Adrenal gland (tissue), 12 donors: Measurements from ENCODE around the gene RNF186. TPM values are rescaled to one million over a fixed set of nuclear protein-coding genes. Genes with fewer than 3 reads are reported as not detected.
"Not testable (repeated sequence)": the region's sequence is repeated elsewhere in the genome, so short reads cannot be mapped to it uniquely, and the experiment has no call there.

Experiments
- DNase-seq, 7 donors: peaks; one replicate each; pipeline ENCODE4 v3.0.0-alpha.2; 2019 to 2020
- H3K27ac ChIP-seq, 5 donors: fragments of 200-600 bp; sonication (generic) in 4 of 5; 1 replicate in 3 of 5; 2 replicates in 2 of 5; pipeline versions ENCODE4 v1.5.1 to v1.8.0; 2016 to 2020; ENCODE audit warnings: mild to moderate bottlenecking in 1 of 5
- H3K27me3 ChIP-seq: fragments of 200-600 bp; 2 replicates; pipeline ENCODE4 v1.8.0; 2021
- H3K36me3 ChIP-seq, 2 donors: fragments of 200-600 bp; replicated peaks in 1 of 2; 1 replicate in 1 of 2; 2 replicates in 1 of 2; pipeline versions ENCODE4 v1.5.1 to v1.8.0; 2018 to 2022
- H3K4me1 ChIP-seq, 2 donors: fragments of 200-600 bp; replicated peaks in 1 of 2; 1 replicate in 1 of 2; 2 replicates in 1 of 2; pipeline versions ENCODE4 v1.5.1 to v1.8.0; 2018 to 2021
- H3K4me3 ChIP-seq, 4 donors: fragments of 200-600 bp; sonication (generic) in 3 of 4; one replicate each; pipeline ENCODE4 v1.5.1; 2016 to 2018
- H3K9me3 ChIP-seq, 3 donors: fragments of 200-600 bp; sonication (generic) in 1 of 3; replicated peaks in 1 of 3; 1 replicate in 2 of 3; 2 replicates in 1 of 3; pipeline versions ENCODE4 v1.5.1 to v1.8.0; 2016 to 2021
- POLR2A ChIP-seq, 2 donors: fragments of 450-650 bp; IDR thresholded peaks; one replicate each; pipeline ENCODE4 v1.6.1; 2017; ENCODE audit warnings: antibody characterized with exemption in 2 of 2, mild to moderate bottlenecking in 2 of 2, moderate library complexity in 1 of 2
- WGBS, 4 donors: extraction: QIAGEN DNeasy Blood & Tissue Kit in 2 of 4; methylation state at CpG; one replicate each; pipeline versions ENCODE4 v1.1.5 to v1.1.7; 2013 to 2017; 5-methylcytosine and 5-hydroxymethylcytosine counted together
- intact Hi-C, 2 donors: fragments of 100-400 bp; cut with DNase I; formaldehyde crosslinking; loops; one replicate each; pipeline versions ENCODE4 v1.14.1 to v1.15.0; 2022 to 2023
- polyA plus RNA-seq, 3 donors: library from polyadenylated mRNA; stranded (reverse); fragments of 200-250 nt in 2 of 3; fragments of 350-450 nt in 1 of 3; fragmentation: Illumina TruSeq in 1 of 3; extraction: RNeasy Lipid Tissue Mini Kit (QIAGEN cat#74804) in 1 of 3; gene quantifications; one replicate each; pipeline ENCODE4 v1.2.3, GENCODE V29; 2013 to 2014
- total RNA-seq, 9 donors: library from RNA; depleted of rRNA in 4 of 9; stranded (reverse); fragments of >200 nt in 4 of 9; fragments of 120-200 nt in 1 of 9; fragmentation: NEBNext Ultra II Directional in 1 of 9; extraction: Animal tissue kit (Norgen Biotek cat#: 25700) in 1 of 9; gene quantifications; one replicate each; pipeline versions ENCODE4 v1.1.0 to v1.2.4, GENCODE V29; 2013 to 2023
- TF ChIP-seq, protein P1 (sequence below), 6 experiments: fragments of 450-650 bp in 4 of 6; fragments of 200-600 bp in 2 of 6; sonication (generic) in 1 of 6; IDR thresholded peaks; 1 replicate in 5 of 6; 2 replicates in 1 of 6; pipeline versions ENCODE4 v1.5.1 to v1.8.0; 2016 to 2021; ENCODE audit warnings: antibody characterized with exemption in 6 of 6, mild to moderate bottlenecking in 2 of 6, moderate library complexity in 1 of 6
- donor health status: healthy with polysubstance abuse.
- donor health status: Bipolar disorder and iron deficiency.
- donor health status: DM: yes; HTN: yes; CAD: no.
- donor health status: DM: no; HTN: no; CAD: no.
- donor health status: DM: no; HTN: no; CAD: no.
- donor health status: DM: yes; HTN: yes; CAD: no.

Gene RNF186
- total and polyA plus RNA-seq, 12 donors = not detected

DNA sequence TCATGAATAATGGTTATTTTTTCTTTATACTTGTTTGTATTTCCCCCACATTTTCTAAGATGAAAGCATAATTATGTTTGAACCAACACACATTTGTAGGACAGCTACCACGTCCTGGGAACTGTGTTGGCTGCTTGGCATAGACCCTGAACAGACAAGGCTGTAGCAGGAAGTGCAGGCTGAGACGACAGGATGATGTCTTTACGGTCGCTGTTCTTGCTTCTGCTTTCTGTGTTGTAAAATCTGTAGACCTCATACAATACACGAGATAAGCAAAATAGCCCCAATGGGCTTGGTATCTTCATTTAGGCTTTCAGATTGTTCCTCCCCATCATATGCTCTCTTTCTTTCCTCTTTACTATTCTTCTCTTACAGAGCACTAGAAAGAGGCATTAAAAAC lies 43.8 kb upstream of the RNF186 start:
- no peak for TF ChIP-seq POLR2A (IDR thresholded peaks at IDR 0.05)
- TF ChIP-seq, protein P1, sequence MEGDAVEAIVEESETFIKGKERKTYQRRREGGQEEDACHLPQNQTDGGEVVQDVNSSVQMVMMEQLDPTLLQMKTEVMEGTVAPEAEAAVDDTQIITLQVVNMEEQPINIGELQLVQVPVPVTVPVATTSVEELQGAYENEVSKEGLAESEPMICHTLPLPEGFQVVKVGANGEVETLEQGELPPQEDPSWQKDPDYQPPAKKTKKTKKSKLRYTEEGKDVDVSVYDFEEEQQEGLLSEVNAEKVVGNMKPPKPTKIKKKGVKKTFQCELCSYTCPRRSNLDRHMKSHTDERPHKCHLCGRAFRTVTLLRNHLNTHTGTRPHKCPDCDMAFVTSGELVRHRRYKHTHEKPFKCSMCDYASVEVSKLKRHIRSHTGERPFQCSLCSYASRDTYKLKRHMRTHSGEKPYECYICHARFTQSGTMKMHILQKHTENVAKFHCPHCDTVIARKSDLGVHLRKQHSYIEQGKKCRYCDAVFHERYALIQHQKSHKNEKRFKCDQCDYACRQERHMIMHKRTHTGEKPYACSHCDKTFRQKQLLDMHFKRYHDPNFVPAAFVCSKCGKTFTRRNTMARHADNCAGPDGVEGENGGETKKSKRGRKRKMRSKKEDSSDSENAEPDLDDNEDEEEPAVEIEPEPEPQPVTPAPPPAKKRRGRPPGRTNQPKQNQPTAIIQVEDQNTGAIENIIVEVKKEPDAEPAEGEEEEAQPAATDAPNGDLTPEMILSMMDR (IDR thresholded peaks at IDR 0.05) = no peak
- Histone ChIP-seq H3K9me3 (peaks cover 0 to 6% (median 0%) of the 10 kb centered on the region in 3 donors), H3K27me3 (no peaks in the 10 kb centered on the region), H3K36me3 (no peaks in the 10 kb centered on the region), H3K4me3 (no peak overlapping the region), H3K4me1 (peaks cover 5% of the 10 kb centered on the region in 2 donors), H3K27ac (no peak overlapping the region)
- DNase-seq = no peak
- intact Hi-C loops = no loop called here
- WGBS, 4 donors = 25 to 42% (median 32%) methylated on average over 5 of the region's 5 CpGs

GRCh38 chr1:19854866-19855265 lies 39.8 kb upstream of the RNF186 start:
- H3K27ac ChIP-seq = no peak overlapping the region
- no peaks in the 10 kb centered on the region for H3K4me1 ChIP-seq
- H3K36me3 ChIP-seq = no peaks in the 10 kb centered on the region
- no peaks in the 10 kb centered on the region for H3K9me3 ChIP-seq
- no peak overlapping the region for H3K4me3 ChIP-seq
- H3K27me3 ChIP-seq = no peaks in the 10 kb centered on the region
- DNase-seq = no peak
- intact Hi-C loops = no loop called here
- TF ChIP-seq POLR2A (IDR thresholded peaks at IDR 0.05) = no peak
- TF ChIP-seq, protein P1 (IDR thresholded peaks at IDR 0.05) = no peak

DNA sequence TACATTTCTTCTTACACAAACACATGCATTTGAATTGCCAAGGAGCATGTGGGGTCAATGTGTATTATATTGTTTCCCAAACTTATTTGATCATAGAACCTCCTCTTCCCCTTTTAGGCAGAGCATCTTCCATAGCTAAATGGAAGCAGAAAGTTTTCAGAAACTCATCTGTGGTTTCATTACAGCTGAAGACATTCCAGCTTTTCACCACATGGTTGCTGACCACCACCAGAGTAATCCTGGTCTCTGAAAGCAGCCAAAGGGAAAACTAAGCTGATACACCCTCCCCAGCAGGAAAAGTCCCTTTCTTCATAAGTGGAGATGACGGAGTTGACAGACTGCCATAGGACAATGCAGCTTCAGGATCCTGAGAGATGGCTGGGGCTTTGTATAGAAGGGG lies 37.0 kb upstream of the RNF186 start:
- WGBS, 4 donors = 75 to 100% (median 91%) methylated on average over 1 of the region's 1 CpG
- Histone ChIP-seq H3K4me3 (no peak overlapping the region), H3K4me1 (no peaks in the 10 kb centered on the region), H3K27me3 (no peaks in the 10 kb centered on the region), H3K36me3 (no peaks in the 10 kb centered on the region), H3K9me3 (no peaks in the 10 kb centered on the region), H3K27ac (no peak overlapping the region)
- no peak for DNase-seq
- TF ChIP-seq POLR2A (IDR thresholded peaks at IDR 0.05) = no peak
- TF ChIP-seq, protein P1 (IDR thresholded peaks at IDR 0.05) = no peak
- intact Hi-C loops = no loop called here

DNA sequence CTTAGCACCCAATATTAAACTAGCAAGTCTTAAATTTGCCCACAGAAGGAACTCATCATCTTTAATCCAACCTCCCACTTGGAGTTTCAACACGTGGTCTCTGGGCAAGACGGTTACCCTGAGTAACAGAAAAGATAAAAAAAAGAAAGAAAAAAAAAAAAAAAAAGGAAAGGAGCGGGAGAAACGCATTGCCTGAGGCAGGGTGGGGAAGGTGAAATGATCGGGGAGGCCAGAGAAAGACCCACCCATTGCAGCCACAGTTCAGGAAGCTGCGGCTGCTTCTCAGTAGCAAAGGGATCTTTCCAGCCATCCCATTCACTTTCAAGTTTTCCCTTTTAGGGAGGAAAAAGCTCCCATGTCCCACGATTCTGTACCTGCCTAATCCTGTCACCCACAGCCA lies 35.1 kb upstream of the RNF186 start:
- Histone ChIP-seq H3K27ac (no peak overlapping the region), H3K4me3 (no peak overlapping the region), H3K4me1 (peaks cover 4 to 8% of the 10 kb centered on the region in 2 donors), H3K27me3 (no peaks in the 10 kb centered on the region), H3K36me3 (no peaks in the 10 kb centered on the region), H3K9me3 (no peaks in the 10 kb centered on the region)
- TF ChIP-seq, protein P1 (IDR thresholded peaks at IDR 0.05) = no peak
- TF ChIP-seq POLR2A (IDR thresholded peaks at IDR 0.05) = no peak
- no peak for DNase-seq
- WGBS, 4 donors = 69 to 76% (median 72%) methylated on average over 7 of the region's 7 CpGs
- intact Hi-C loops = no loop called here

- H3K4me3 ChIP-seq, H3K36me3 ChIP-seq, H3K9me3 ChIP-seq, DNase-seq, intact Hi-C loops, H3K27me3 ChIP-seq, H3K27ac ChIP-seq: not testable (repeated sequence)
- WGBS, 4 donors = 67 to 74% (median 68%) methylated on average over 3 of the region's 3 CpGs
- H3K4me1 ChIP-seq = peaks cover 8 to 17% of the 10 kb centered on the region in 2 donors
Observed at GRCh38 chr1:19849307-19849706, 34.2 kb upstream of the RNF186 start.

DNA sequence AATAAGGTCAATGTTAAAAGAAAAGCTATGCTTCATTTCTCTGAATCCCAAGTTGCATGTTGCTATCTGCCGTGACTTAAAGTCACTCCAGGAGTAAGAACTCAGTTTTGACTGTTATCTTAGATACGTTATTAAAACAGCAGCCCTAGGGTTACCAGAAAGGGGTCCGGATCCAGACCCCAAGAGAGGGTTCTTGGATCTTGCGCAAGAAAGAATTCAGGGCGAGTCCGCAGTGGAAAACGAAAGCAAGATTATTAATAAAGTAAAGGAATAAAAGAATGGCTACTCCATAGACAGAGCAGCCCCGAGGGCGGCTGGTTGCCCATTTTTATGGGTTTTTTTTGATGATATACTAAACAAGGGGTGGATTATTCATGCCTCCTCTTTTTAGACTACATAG lies 32.3 kb upstream of the RNF186 start:
- DNase-seq, intact Hi-C loops, H3K9me3 ChIP-seq, H3K36me3 ChIP-seq, H3K27me3 ChIP-seq, H3K27ac ChIP-seq, H3K4me3 ChIP-seq: not testable (repeated sequence)
- 73 to 87% (median 78%) methylated on average over 9 of the region's 9 CpGs for WGBS, 4 donors
- peaks cover 8 to 17% of the 10 kb centered on the region in 2 donors for H3K4me1 ChIP-seq
